NCI-H128 (cell line): ENCODE measurements around the gene YOD1.

Experiments used
- DNase-seq: peaks from one replicate; lab custom pipeline; 2025; ENCODE audit not compliant: unreplicated experiment; lab: John Stamatoyannopoulos, UW

YOD1 gene

DNA sequence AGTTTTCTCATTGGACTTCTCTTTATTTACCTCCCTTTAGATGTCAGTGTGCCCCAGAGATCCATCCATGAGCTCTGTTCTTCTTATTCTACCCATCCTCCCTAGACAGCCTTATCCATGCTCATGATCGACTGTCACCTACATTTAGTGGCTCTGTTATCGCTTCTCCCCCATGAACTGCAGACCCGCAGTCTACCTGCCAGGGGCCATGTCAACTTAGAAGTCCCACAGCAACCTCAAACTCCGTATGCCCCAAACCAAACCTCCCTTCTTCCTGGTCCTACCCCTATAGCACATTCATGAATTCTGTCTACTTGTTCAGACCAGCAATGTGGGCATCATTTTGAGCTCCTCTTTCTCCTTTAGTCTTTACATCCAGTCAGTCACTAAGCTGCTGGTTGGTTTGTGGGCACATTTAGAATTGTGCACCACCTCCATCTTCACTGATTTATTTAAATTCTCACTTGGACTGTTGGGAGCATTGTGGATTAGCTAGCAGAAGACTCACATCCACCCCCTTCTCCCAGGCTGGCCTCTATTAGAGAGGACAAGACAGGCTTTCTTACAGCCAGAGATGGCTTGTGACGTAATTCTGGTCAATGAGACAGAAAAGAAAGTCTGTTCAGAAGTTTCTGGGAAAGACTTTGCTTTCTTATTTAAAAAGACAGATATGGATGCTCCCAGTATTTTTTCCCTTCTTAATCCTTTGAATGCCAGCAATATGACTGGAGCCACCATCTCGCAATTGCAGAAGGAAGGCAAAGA is 37.5 kb downstream of the YOD1 start:
- no peak for DNase-seq

DNA sequence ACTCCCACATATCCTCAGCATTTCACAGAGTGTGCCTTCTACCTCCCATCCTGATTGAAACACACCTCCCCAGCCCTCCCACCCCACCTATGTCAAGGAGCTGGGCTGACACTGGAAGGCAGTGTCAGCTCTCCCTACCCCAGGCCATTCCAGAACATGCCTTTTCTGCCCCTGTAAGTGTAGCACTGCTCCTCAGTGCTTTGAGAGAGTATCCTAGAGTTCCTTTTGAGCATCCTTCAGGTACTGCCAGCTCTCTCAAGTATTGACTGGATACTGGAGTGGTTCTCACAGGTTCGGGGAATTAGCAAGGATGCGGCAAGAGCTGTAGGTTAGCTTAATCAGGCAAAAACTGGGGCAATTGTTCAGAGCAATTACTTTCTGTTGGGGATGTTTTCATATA is 40.3 kb downstream of the YOD1 start:
- DNase-seq = no peak

DNA sequence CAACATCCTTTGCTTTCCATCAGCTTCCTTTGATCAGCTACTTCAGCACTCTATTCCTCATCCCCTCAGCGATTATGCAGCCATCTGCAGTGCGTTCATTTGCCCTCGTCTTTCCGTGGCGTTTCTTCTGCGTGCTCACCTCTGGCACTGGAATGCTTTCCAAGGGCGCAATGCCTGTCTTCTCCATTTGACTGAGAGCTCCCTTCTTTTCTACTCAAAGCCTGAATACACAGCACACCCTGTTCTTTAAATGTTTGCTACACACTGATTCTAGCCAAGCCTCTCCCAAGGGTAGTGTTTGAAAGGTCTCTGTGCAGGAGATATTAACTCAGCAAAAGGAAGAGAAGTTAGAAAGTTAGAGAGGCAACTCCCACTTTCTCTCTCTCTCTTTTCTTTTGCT is 41.1 kb downstream of the YOD1 start:
- DNase-seq = no peak

DNA sequence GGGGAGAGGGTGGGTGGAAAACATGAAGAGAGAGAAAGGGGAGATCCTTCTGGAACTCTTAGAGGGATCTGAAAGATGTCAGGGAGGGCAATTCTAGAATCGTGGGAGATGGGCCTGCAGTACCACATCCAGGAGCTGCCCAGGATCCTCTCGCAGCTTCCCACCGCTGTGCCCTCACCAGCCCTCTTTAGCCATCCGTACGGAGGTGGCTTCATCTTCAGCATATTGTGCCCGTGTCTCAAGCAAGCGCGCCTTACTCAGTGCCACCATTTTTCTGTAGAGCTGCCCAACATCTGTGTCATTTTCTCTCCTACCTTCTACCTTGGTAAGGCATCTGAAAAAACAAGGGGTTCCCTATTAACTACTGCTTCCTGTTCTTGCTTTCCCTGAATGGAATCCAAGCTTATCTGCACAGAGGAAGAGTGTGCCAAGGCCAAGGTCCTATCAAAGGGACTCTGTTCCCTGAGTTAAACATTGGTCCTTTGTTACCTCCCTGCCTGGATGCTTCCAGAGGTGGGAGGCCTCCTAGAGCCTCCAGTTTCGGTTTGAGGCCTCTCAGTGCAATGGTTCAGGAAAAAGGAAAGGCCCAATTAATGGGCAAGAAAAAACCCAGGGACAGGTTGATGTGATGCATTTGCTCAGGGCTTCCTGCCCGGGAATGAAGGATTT is 41.7 kb downstream of the YOD1 start:
- no peak for DNase-seq

DNA sequence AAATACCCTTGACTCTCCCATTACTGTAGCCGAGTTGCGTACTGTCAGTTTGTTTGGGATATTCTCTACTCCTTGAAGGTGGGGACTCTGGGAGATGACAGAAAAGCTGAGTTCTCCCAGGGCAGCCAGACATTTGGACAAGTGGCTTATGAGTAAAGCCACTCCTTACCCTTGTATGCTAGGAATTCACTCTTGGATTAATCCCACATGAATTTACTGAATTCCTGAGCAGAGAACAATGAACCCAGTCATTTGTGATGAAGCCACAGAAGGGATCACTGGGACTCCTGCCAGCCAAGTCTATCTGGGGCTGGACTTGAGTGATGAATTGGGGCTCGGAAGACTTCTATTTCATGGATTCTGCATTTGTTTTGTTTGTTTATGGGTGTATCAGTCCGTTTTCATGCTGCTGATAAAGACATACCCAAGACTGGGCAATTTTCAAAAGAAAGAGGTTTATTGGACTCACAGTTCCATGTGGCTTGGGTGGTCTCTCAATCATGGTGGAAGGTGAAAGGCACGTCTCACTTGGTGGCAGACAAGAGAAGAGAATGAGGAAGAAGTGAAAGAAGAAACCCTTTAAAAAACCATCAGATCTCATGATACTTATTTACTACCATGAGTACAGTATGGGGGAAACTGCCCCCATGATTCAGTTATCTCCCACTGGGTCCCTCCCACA is 43.5 kb downstream of the YOD1 start:
- DNase-seq = no peak

DNA sequence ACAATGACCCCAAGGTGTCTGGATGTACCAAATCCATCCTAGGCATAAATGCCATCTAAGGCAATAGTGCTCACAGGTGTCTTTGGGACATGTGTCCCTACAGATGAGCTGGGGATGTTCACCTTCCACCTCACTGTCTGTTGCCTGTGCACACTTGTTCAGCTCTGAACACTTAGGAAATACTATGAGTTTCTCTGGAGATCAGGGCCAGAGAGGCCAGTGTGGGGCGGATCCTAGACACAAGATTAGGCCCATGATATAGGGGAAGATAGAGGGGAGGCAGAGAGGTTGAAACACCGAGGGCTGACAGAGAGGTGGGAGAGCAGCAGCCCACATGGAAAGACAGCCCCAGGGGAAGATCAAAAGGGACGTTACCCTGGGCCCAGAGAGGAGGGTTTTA is 44.1 kb downstream of the YOD1 start:
- no peak for DNase-seq

DNA sequence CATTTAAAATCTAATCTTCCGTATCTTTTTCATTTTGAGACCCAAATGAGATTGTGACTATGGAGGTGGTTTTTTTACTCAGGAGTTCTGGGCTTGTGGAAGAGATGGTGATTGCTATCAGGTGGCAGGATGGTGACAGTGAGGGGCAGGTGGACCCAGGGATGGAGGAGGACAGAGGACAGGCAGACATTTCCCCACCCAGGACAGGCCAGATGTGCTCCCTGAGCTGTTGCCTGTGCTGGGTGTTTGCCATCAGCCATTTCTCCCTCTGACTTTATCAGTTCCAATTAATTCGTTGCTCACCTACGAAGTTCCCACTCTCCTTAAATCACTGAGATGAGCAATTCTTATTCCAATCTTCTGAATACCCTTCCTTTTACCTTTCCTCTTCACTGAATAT is 44.9 kb downstream of the YOD1 start:
- no peak for DNase-seq

DNA sequence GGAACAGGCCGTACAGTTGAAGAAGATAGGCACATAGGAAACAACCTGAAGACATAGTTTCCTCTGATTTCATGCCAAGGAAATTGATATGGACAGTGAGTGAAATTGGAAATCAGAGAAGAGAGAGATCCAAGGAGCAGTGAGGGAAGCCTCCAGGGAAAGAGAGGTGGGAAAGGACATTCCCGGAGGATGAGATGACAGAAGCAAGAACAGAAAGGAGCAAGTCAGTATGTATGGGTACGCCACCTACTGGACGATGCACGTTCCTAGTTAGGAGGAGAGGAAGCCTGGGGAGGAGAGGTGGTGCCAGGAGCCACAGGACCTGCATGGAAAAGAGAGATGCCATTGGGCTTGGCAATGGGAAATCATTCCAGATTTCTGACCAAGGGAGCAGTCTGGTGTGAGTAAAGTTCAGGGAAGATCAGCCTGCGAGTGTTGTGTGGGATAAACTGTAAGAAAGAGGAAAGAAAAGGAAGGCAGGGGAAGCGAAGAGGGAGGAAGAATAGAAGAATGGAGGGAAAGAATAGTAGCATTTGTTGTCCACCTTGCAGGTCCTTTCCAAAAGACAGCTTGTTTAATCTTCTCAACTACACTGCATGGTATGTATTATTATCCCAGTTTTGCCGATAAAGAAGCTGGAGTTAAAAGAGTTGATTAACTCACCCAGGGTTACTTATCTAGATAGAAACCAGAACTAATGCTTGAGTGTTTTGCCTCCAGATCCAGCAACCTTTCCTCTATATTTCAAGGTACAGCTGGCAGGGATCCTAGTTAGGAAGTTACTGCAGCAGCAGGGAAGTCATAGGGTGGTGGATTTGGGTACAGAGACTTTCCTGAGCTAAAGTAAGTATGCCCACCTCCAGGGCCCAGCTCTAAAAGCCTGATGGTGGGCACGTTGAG is 45.8 kb downstream of the YOD1 start:
- DNase-seq = no peak

DNA sequence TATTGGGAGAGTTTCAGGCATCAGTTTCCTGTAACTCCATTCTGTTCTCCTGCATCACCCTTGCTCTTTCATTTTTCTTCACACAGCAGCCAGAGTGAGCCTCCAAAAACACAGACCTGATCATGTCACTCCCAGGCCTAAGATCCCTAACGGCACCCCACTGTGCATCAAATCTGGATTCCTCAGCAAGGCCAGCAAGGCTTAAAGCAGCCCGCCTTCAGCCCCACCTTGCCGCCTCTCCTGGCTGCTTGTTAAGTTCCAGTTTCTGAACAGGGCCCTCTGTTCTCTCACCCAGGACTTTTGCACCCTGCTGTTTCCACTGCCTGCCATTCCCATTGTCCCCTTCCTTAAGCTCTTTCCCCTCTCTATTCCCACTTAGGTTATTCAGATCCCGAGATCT is 47.8 kb downstream of the YOD1 start:
- DNase-seq = no peak

DNA sequence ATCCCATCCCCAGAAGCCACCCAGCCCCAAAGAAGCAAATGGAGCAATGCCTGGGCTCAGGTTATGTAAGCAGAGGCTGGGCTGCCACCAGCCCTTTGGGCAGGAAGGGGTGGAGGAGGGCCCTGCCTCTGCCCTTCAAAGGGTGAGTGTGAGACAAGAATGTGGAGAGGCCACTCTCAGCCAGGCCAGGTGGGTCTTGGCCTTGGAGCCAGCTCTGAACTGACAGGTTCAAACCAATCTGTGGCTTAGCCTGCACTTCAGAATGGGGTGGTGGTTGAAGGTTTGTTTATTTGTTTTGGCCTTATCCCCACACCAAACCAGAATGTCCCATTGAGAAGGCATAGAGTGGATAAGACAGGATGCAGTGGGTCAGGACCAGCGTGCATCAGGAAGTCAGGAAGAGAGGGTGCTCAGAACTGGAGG is 48.3 kb downstream of the YOD1 start:
- no peak for DNase-seq

DNA sequence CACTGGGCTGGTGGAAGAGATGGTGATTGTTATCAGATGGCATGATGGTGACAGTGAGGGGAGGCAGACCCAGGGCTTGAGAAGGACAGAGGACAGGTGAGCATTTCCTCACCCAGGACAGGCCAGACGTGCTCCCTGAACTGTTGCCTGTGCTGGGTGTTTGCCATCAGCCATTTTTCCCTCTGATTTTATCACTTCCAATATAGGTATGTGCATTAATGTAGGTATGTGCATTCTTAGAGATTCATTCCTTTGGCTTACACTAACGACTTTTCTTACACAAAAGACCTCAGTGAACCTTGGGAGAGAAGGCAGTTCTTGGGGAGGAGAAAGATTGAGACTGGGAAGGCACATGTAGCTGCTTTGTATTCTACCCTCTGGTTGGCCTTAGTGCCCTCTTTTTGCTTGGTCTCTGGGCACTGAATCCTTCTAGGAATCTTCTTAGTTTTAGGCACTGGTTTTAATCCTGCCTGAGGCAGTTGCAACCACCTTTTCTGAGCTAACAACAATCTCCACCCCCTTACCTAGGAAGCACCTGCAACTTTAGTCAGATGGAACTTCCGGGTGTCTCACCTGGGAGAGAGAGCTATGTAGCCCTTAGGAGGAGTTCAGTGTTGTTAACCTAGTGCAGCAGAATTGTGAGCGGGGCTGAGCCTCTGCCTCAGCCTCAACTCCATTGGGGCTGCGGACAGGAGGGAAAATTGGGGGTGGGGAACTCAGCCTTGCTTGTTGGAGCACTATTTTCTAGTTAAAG is 49.3 kb downstream of the YOD1 start:
- no peak for DNase-seq

DNA sequence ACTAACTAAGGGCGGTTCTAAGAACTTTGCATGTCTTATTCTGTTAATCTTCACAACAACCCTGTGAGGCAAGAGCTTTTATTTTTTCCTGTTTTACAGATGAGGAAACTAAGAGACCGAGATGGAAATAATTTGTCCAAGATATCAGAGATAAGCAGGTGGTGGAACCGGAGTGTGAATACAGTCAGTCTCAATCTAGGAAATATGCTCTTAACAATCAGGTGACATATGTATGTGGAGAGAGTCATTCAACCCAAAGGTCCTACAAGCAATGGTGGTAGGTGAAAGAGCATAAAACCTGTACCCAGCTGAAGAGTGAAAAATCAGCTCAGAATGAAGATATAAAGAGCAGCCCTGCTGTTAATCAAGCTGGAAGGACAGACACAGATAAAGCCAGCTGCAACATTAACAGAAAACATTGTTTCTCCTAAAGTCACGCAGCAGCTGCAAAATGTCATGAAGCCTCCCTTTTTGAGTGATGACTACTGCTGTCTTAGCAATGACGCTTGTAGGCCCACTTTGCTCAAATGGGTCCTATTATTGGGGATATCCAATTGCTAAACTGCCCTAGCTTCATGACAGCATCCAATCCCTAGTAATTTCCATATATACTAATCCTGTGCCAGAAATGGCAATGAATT is 50.2 kb downstream of the YOD1 start:
- DNase-seq = no peak

DNA sequence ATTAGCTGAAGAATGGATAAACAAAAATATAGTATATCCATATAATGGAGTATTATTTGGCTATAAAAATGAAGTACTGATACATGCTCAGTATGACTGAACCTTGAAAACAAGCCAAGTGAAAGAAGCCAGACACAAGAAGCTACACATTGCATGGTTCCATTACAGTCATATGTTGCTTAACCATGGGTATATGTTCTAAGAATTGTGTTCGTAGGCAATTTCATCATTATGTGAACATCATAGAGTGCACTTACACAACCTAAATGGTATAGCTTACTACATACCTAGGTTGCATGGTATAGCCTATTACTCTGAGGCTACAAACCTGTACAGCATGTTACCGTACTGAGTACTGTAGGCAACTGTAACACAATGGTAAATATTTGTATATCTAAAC is 52.2 kb downstream of the YOD1 start:
- DNase-seq = no peak
